Measurements from ENCODE around the gene ICAM2.

ICAM2 gene

DNA sequence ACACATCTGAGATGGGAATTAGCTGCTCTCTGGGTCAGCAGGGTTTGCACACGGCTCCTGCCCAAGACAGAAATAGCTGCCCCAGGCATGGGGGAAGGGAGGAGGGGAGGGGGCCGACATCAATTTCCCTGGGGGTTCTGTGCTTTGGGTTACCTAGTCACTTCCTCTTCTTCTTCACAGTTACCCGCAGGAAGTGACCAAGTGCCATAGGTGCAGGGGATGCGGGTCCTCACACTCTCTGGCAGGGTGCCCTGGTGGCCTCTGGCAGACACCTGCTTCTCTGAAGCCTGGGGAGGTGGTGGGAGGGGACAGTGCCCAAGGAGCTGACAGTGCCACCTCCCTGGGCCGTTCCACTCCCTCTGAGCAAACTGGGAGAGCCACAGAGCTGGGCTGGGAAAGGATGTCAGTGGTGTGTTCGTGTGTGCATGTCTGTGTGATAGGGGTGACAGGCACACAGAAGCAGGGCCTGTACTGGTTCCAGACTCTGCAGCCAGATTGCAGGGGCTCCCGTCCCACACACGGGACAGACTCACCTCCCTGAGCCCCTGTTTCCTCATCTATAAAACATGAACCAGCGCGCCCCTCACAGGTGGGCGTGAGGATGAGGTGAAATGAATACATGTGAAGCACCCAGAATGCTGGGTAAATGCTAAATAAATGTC, 65.9 kb downstream of the ICAM2 start:
- Histone ChIP-seq H3K4me2 (ENCODE audit: low read depth, low read length, poor library complexity, severe bottlenecking) (peak overlapping the region; percentile 69), H3K27me3 (ENCODE audit: insufficient read depth, low read length, poor library complexity, severe bottlenecking) (no peaks in the 10 kb centered on the region), H4K20me1 (ENCODE audit: insufficient read depth, low read length, poor library complexity, severe bottlenecking) (no peaks in the 10 kb centered on the region), H3K79me2 (ENCODE audit: insufficient read depth, low read length) (no peaks in the 10 kb centered on the region), H3K36me3 (ENCODE audit: insufficient read depth, low read length) (no peaks in the 10 kb centered on the region), H3K4me3 (ENCODE audit: low read length, poor library complexity, severe bottlenecking) (peak overlapping the region; percentile 44), H3K4me1 (ENCODE audit: insufficient read depth, low read length, poor library complexity, severe bottlenecking) (peaks cover 70% of the 10 kb centered on the region), H2AFZ (ENCODE audit: low read length) (no peak overlapping the region), H3K9me3 (ENCODE audit: insufficient read depth, low read depth, low read length) (no peaks in the 10 kb centered on the region), H3F3A (ENCODE audit: low read depth) (peaks cover 9% of the 10 kb centered on the region; the same call in 1 of the 2 replicates), H3K9ac (ENCODE audit: low read depth, low read length, poor library complexity, severe bottlenecking) (peak overlapping the region; percentile 76), H3K9me2 (replicated peaks; ENCODE audit: low read depth, low read length) (no peaks in the 10 kb centered on the region)
- TF ChIP-seq EZH2phosphoT487 (IDR thresholded peaks at IDR 0.05; ENCODE audit: borderline replicate concordance) = no peak
- TF ChIP-seq, protein P1, sequence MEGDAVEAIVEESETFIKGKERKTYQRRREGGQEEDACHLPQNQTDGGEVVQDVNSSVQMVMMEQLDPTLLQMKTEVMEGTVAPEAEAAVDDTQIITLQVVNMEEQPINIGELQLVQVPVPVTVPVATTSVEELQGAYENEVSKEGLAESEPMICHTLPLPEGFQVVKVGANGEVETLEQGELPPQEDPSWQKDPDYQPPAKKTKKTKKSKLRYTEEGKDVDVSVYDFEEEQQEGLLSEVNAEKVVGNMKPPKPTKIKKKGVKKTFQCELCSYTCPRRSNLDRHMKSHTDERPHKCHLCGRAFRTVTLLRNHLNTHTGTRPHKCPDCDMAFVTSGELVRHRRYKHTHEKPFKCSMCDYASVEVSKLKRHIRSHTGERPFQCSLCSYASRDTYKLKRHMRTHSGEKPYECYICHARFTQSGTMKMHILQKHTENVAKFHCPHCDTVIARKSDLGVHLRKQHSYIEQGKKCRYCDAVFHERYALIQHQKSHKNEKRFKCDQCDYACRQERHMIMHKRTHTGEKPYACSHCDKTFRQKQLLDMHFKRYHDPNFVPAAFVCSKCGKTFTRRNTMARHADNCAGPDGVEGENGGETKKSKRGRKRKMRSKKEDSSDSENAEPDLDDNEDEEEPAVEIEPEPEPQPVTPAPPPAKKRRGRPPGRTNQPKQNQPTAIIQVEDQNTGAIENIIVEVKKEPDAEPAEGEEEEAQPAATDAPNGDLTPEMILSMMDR (conservative IDR thresholded peaks at IDR 0.05; ENCODE audit: low read length) = peak; percentile 28

All from Loucy (cell line).